SH-SY5Y (cell line): ENCODE results near the gene GPR15LG.

Experiments
- GATA2 ChIP-seq: IDR thresholded peaks from 2 replicates; pipeline ENCODE4 v1.6.1; 2011; ENCODE audit warnings: mild to moderate bottlenecking, low read depth, low read length
- GATA3 ChIP-seq: IDR thresholded peaks from 2 replicates; pipeline ENCODE4 v1.6.1; 2011; ENCODE audit warnings: low read depth, mild to moderate bottlenecking, low read length, moderate library complexity

Gene GPR15LG

GRCh38 chr10:84185526-84186175 is 12.1 kb downstream of the GPR15LG start:
- TF ChIP-seq GATA3 (no peak), GATA2 (0 out of 2 replicates have a peak, but pooled peaks have one; percentile 33)

GRCh38 chr10:84188815-84189214 is 15.2 kb downstream of the GPR15LG start:
- no peak for TF ChIP-seq GATA3
- no peak for TF ChIP-seq GATA2

- TF ChIP-seq GATA2 = no peak
- no peak for TF ChIP-seq GATA3
These were observed 17.0 kb downstream of the GPR15LG start for GRCh38 chr10:84190621-84191020.

GRCh38 chr10:84191106-84191505 is 17.5 kb downstream of the GPR15LG start:
- TF ChIP-seq GATA3 (no peak), GATA2 (no peak)

- TF ChIP-seq GATA2 = no peak
- TF ChIP-seq GATA3 = no peak
These were observed 19.7 kb downstream of the GPR15LG start for GRCh38 chr10:84193327-84193726.

- TF ChIP-seq GATA2 (no peak), GATA3 (no peak)
These were observed 20.3 kb downstream of the GPR15LG start for GRCh38 chr10:84193846-84194423.

- TF ChIP-seq GATA2 (no peak), GATA3 (no peak)
These were observed 20.9 kb downstream of the GPR15LG start, which contains the start of gene CDHR1 for GRCh38 chr10:84194424-84195043. Gene CDHR1, plus strand, starts transcription at chr10:84194537. Its CDS starts 224 bp downstream, at chr10:84194761.

- TF ChIP-seq GATA3 (no peak), GATA2 (no peak)
These were observed 21.6 kb downstream of the GPR15LG start for GRCh38 chr10:84195044-84195830.

GRCh38 chr10:84196083-84196482 is 22.5 kb downstream of the GPR15LG start:
- peak; percentile 36 for TF ChIP-seq GATA2
- TF ChIP-seq GATA3 = no peak

- no peak for TF ChIP-seq GATA2
- no peak for TF ChIP-seq GATA3
These were observed 23.3 kb downstream of the GPR15LG start for GRCh38 chr10:84196941-84197340.

GRCh38 chr10:84197643-84198042 is 24.0 kb downstream of the GPR15LG start:
- TF ChIP-seq GATA3 = no peak
- no peak for TF ChIP-seq GATA2

GRCh38 chr10:84198206-84198915 is 24.8 kb downstream of the GPR15LG start:
- TF ChIP-seq GATA3 (no peak), GATA2 (no peak)

- TF ChIP-seq GATA3 = no peak
- TF ChIP-seq GATA2 = no peak
These were observed 27.1 kb downstream of the GPR15LG start for GRCh38 chr10:84200537-84201243.

GRCh38 chr10:84201244-84201606 is 27.6 kb downstream of the GPR15LG start:
- TF ChIP-seq GATA3 (no peak), GATA2 (no peak)
